Activated CD4-positive, alpha-beta T cell treated with anti-CD3 and anti-CD28 coated beads, Interleukin-2, amount 10 ng/mL, durations not matched to agents 24 days and 14 days (primary cell): ENCODE data around the gene SIX1. TPM values are rescaled to one million over a fixed set of nuclear protein-coding genes. Genes with fewer than 3 reads are reported as not detected.

ENCODE experiments used
- DNase-seq: peaks from one replicate; pipeline ENCODE4 v3.0.0; 2022
- H3K27ac Mint-ChIP-seq: one replicate; pipeline ENCODE4 v1.8.0; 2022; ENCODE audit warnings: mild to moderate bottlenecking, mixed read lengths
- H3K27me3 Mint-ChIP-seq: one replicate; pipeline ENCODE4 v1.8.0; 2022; ENCODE audit warnings: mixed read lengths
- H3K36me3 Mint-ChIP-seq: one replicate; pipeline ENCODE4 v1.8.0; 2022; ENCODE audit warnings: low read depth, mild to moderate bottlenecking, mixed read lengths
- H3K4me1 Mint-ChIP-seq: one replicate; pipeline ENCODE4 v1.8.0; 2021; ENCODE audit warnings: mixed read lengths
- H3K4me3 Mint-ChIP-seq: one replicate; pipeline ENCODE4 v1.8.0; 2022; ENCODE audit warnings: mild to moderate bottlenecking, moderate library complexity, mixed read lengths
- H3K9me3 Mint-ChIP-seq: one replicate; pipeline ENCODE4 v1.8.0; 2021; ENCODE audit warnings: mixed read lengths
- intact Hi-C: fragments of 100-400 bp; cut with micrococcal nuclease; formaldehyde crosslinking; loops from one replicate; pipeline ENCODE4 v1.15.1; 2023
- total RNA-seq: library from RNA; stranded (reverse); gene quantifications from 2 replicates; pipeline ENCODE4 v1.2.3, GENCODE V29; 2022

Gene SIX1
- total RNA-seq, 1 donor from 2014 or later: 0.26 TPM

- peak; percentile 63 for DNase-seq
- peaks cover 38% of the 10 kb centered on the region for H3K4me1 Mint-ChIP-seq
- H3K9me3 Mint-ChIP-seq: peaks cover 32% of the 10 kb centered on the region
- H3K27ac Mint-ChIP-seq: peak overlapping the region; percentile 42
- H3K4me3 Mint-ChIP-seq: no peak overlapping the region
- intact Hi-C loops: loop anchor here (2.0 to 5.0 kb wide), 2 partner anchors 141 to 330 kb away; partner anchors contain the start of genes SLC38A6 and TRMT5
- H3K36me3 Mint-ChIP-seq: peaks cover 17% of the 10 kb centered on the region
- peaks cover 85% of the 10 kb centered on the region for H3K27me3 Mint-ChIP-seq
Measured at GRCh38 chr14:60651796-60652673, 2.8 kb upstream of the SIX1 start.

- Mint-ChIP-seq H3K36me3 (peaks cover 17% of the 10 kb centered on the region), H3K9me3 (peaks cover 32% of the 10 kb centered on the region), H3K4me1 (peaks cover 40% of the 10 kb centered on the region), H3K4me3 (no peak overlapping the region), H3K27ac (peak overlapping the region; percentile 42), H3K27me3 (peaks cover 91% of the 10 kb centered on the region)
- intact Hi-C loops: loop anchor here (2.0 to 5.0 kb wide), 2 partner anchors 140 to 331 kb away; partner anchors contain the start of genes SLC38A6 and TRMT5
- DNase-seq: no peak
Measured at GRCh38 chr14:60651086-60651795, 2.0 kb upstream of the SIX1 start.

- peaks cover 91% of the 10 kb centered on the region for H3K27me3 Mint-ChIP-seq
- no peak overlapping the region for H3K4me3 Mint-ChIP-seq
- DNase-seq: no peak
- H3K36me3 Mint-ChIP-seq: peaks cover 12% of the 10 kb centered on the region
- H3K9me3 Mint-ChIP-seq: peaks cover 27% of the 10 kb centered on the region
- H3K27ac Mint-ChIP-seq: peak overlapping the region; percentile 74
- intact Hi-C loops: loop anchor here (2.0 to 5.0 kb wide), 2 partner anchors 140 to 332 kb away; partner anchors contain the start of genes SLC38A6 and TRMT5
- H3K4me1 Mint-ChIP-seq: peaks cover 34% of the 10 kb centered on the region
Measured at GRCh38 chr14:60650373-60650961, 1.2 kb upstream of the SIX1 start.

- Mint-ChIP-seq H3K27ac (peak overlapping the region; percentile 74), H3K36me3 (peaks cover 9% of the 10 kb centered on the region), H3K4me1 (peaks cover 30% of the 10 kb centered on the region), H3K4me3 (peak overlapping the region; percentile 35), H3K27me3 (peaks cover 90% of the 10 kb centered on the region), H3K9me3 (peaks cover 22% of the 10 kb centered on the region)
- peak; percentile 56 for DNase-seq
- intact Hi-C loops: loop anchor here (2.0 to 5.0 kb wide), 2 partner anchors 139 to 332 kb away; partner anchors contain the start of genes SLC38A6 and TRMT5
Measured at GRCh38 chr14:60649875-60650372, 647 bp upstream of the SIX1 start.

- H3K4me3 Mint-ChIP-seq: peak overlapping the region; percentile 76
- peaks cover 4% of the 10 kb centered on the region for H3K36me3 Mint-ChIP-seq
- intact Hi-C loops: no loop called here
- H3K9me3 Mint-ChIP-seq: peaks cover 9% of the 10 kb centered on the region
- DNase-seq: peak; percentile 61
- H3K27ac Mint-ChIP-seq: peak overlapping the region; percentile 57
- H3K27me3 Mint-ChIP-seq: peaks cover 91% of the 10 kb centered on the region
- peaks cover 25% of the 10 kb centered on the region for H3K4me1 Mint-ChIP-seq
Measured at GRCh38 chr14:60648249-60648933, 886 bp downstream of the SIX1 start.

- H3K36me3 Mint-ChIP-seq: peaks cover 3% of the 10 kb centered on the region
- peak overlapping the region; percentile 76 for H3K4me3 Mint-ChIP-seq
- H3K27me3 Mint-ChIP-seq: peaks cover 91% of the 10 kb centered on the region
- peaks cover 11% of the 10 kb centered on the region for H3K9me3 Mint-ChIP-seq
- peak overlapping the region; percentile 57 for H3K27ac Mint-ChIP-seq
- intact Hi-C loops: no loop called here
- peaks cover 22% of the 10 kb centered on the region for H3K4me1 Mint-ChIP-seq
- DNase-seq: no peak
Measured at GRCh38 chr14:60647837-60648248, 1.4 kb downstream of the SIX1 start.

GRCh38 chr14:60647081-60647836 is 2.0 kb downstream of the SIX1 start:
- H3K9me3 Mint-ChIP-seq: peaks cover 11% of the 10 kb centered on the region
- intact Hi-C loops: no loop called here
- peak; percentile 73 for DNase-seq
- H3K36me3 Mint-ChIP-seq: peaks cover 3% of the 10 kb centered on the region
- H3K4me3 Mint-ChIP-seq: peak overlapping the region; percentile 76
- peaks cover 90% of the 10 kb centered on the region for H3K27me3 Mint-ChIP-seq
- peaks cover 22% of the 10 kb centered on the region for H3K4me1 Mint-ChIP-seq
- peak overlapping the region; percentile 24 for H3K27ac Mint-ChIP-seq

GRCh38 chr14:60646226-60646818 is 3.0 kb downstream of the SIX1 start:
- Mint-ChIP-seq H3K27ac (no peak overlapping the region), H3K9me3 (peaks cover 9% of the 10 kb centered on the region), H3K4me3 (no peak overlapping the region), H3K36me3 (peaks cover 3% of the 10 kb centered on the region), H3K4me1 (peaks cover 21% of the 10 kb centered on the region), H3K27me3 (peaks cover 88% of the 10 kb centered on the region)
- DNase-seq: no peak
- intact Hi-C loops: no loop called here

GRCh38 chr14:60645126-60645741 is 4.0 kb downstream of the SIX1 start:
- Mint-ChIP-seq H3K4me1 (peaks cover 21% of the 10 kb centered on the region), H3K27me3 (peaks cover 87% of the 10 kb centered on the region)
- intact Hi-C loops: no loop called here

GRCh38 chr14:60644666-60645065 is 4.6 kb downstream of the SIX1 start:
- DNase-seq: no peak
- H3K4me1 Mint-ChIP-seq: peaks cover 17% of the 10 kb centered on the region
- peaks cover 3% of the 10 kb centered on the region for H3K36me3 Mint-ChIP-seq
- no peak overlapping the region for H3K27ac Mint-ChIP-seq
- peaks cover 8% of the 10 kb centered on the region for H3K9me3 Mint-ChIP-seq
- H3K4me3 Mint-ChIP-seq: no peak overlapping the region
- intact Hi-C loops: no loop called here
- peaks cover 87% of the 10 kb centered on the region for H3K27me3 Mint-ChIP-seq

More at GRCh38 chr14:60645126-60645741, 4.0 kb downstream of the SIX1 start:
- Mint-ChIP-seq H3K27ac (no peak overlapping the region), H3K36me3 (peaks cover 3% of the 10 kb centered on the region), H3K9me3 (peaks cover 8% of the 10 kb centered on the region), H3K4me3 (no peak overlapping the region)
- DNase-seq: no peak

- H3K9me3 Mint-ChIP-seq: peaks cover 8% of the 10 kb centered on the region
- peaks cover 92% of the 10 kb centered on the region for H3K27me3 Mint-ChIP-seq
- intact Hi-C loops: no loop called here
- H3K27ac Mint-ChIP-seq: no peak overlapping the region
- H3K4me1 Mint-ChIP-seq: peaks cover 15% of the 10 kb centered on the region
- peaks cover 3% of the 10 kb centered on the region for H3K36me3 Mint-ChIP-seq
- no peak for DNase-seq
- no peak overlapping the region for H3K4me3 Mint-ChIP-seq
Measured at GRCh38 chr14:60643463-60644314, 5.6 kb downstream of the SIX1 start.
